HepG2 (cell line): Measurements from ENCODE around the gene GRHPR. TPM values are rescaled to one million over a fixed set of nuclear protein-coding genes. Genes with fewer than 3 reads are reported as not detected.

Experiments used
- ATAC-seq: fragments of 200-7000 bp; cut with Tn5 transposase; 3 replicates; pipeline ENCODE4 v1.9.1; 2020; ENCODE audit warnings: mild to moderate bottlenecking, moderate library complexity
- BruUV-seq: library from RNA; stranded (reverse); fragments of 400-500 nt; replicated peaks from 2 replicates; lab custom pipeline; 2021; lab: Mats Ljungman, UMichigan
- CTCF ChIA-PET: fragments of 300-600 bp; formaldehyde crosslinking; extraction: SDS; loops from one replicate; lab custom pipeline; 2021; ENCODE audit warnings: low total read pairs, inconsistent platforms, low intra/inter-chr PET ratio; lab: Yijun Ruan, JAX
- POLR2A ChIA-PET: fragments of 350-600 bp; sonication (Branson Sonifier 250); formaldehyde crosslinking; loops from one replicate; lab custom pipeline; 2020; ENCODE audit warnings: antibody characterized with exemption, inconsistent platforms; lab: Yijun Ruan, JAX
- DNase-seq: peaks from one replicate; pipeline ENCODE4 v3.0.0-alpha.2; 2015; ENCODE audit warnings: low spot score
- FAIRE-seq: peaks from 3 replicates; lab custom pipeline; 2011; peaks lifted over from hg19 to GRCh38; lab: Jason Lieb, UNC
- H2AFZ ChIP-seq: one replicate; pipeline ENCODE4 v1.6.1; 2011; ENCODE audit warnings: low read length, inconsistent platforms
- H3K27ac ChIP-seq: fragments of 300-600 bp; 3 replicates; pipeline ENCODE4 v1.8.0; 2011; ENCODE audit warnings: mixed run types, mild to moderate bottlenecking, mixed read lengths, low read length, inconsistent platforms; ENCODE audit not compliant: insufficient read depth; ENCODE audit errors: extremely low read length
- H3K27me3 ChIP-seq, 2 experiments: fragments of 200-600 bp in 1 of 2; 2 replicates in 1 of 2; 3 replicates in 1 of 2; pipeline versions ENCODE4 v1.6.0 to v1.8.0; 2011; ENCODE audit warnings: low read length in 2 of 2, mild to moderate bottlenecking in 2 of 2, moderate library complexity in 2 of 2, inconsistent platforms in 1 of 2; ENCODE audit not compliant: insufficient read depth in 2 of 2, control insufficient read depth in 1 of 2
- H3K36me3 ChIP-seq, 2 experiments: fragments of 200-600 bp in 1 of 2; replicated peaks in 1 of 2; 2 replicates in 1 of 2; 3 replicates in 1 of 2; pipeline versions ENCODE4 v1.5.1 to v1.8.0; 2011; ENCODE audit warnings: low read length in 2 of 2, inconsistent platforms in 1 of 2; ENCODE audit not compliant: insufficient read depth in 2 of 2, control insufficient read depth in 1 of 2
- H3K4me1 ChIP-seq: 2 replicates; pipeline ENCODE4 v1.5.1; 2012; ENCODE audit warnings: low read length, inconsistent platforms; ENCODE audit not compliant: insufficient read depth
- H3K4me2 ChIP-seq: 2 replicates; pipeline ENCODE4 v1.6.0; 2011; ENCODE audit warnings: low read depth, low read length, inconsistent platforms
- H3K4me3 ChIP-seq, 3 experiments: fragments of 200-600 bp in 1 of 3; sonication (generic), shearing (Covaris generic) in 1 of 3; replicated peaks in 1 of 3; 2 replicates each; pipeline ENCODE4 v1.5.1; 2011 to 2016; ENCODE audit warnings: low read length in 3 of 3, inconsistent platforms in 2 of 3, low read depth in 2 of 3, mild to moderate bottlenecking in 2 of 3, control low read depth in 1 of 3, mixed read lengths in 1 of 3; ENCODE audit not compliant: insufficient read depth in 1 of 3
- H3K79me2 ChIP-seq: one replicate; pipeline ENCODE4 v1.6.1; 2011; ENCODE audit warnings: low read length, inconsistent platforms; ENCODE audit not compliant: insufficient read depth
- H3K9ac ChIP-seq: 2 replicates; pipeline ENCODE4 v1.6.0; 2011; ENCODE audit warnings: mild to moderate bottlenecking, low read depth, low read length, inconsistent platforms; ENCODE audit not compliant: insufficient read depth
- H3K9me3 ChIP-seq: 2 replicates; pipeline ENCODE4 v1.5.1; 2012; ENCODE audit warnings: mild to moderate bottlenecking, low read length
- H4K20me1 ChIP-seq: 2 replicates; pipeline ENCODE4 v1.6.0; 2011; ENCODE audit warnings: inconsistent platforms, mild to moderate bottlenecking, low read length, moderate library complexity; ENCODE audit not compliant: insufficient read depth
- CEBPG ChIP-seq: IDR thresholded peaks from 2 replicates; pipeline ENCODE4 v1.6.1; 2016
- CHD4 ChIP-seq: fragments of 200-600 bp; sonication (generic); IDR thresholded peaks from 2 replicates; pipeline ENCODE4 v1.7.0; 2017; ENCODE audit warnings: mild to moderate bottlenecking, low read length, borderline replicate concordance
- FIP1L1 ChIP-seq: fragments of 200-400 bp; formaldehyde crosslinking; IDR thresholded peaks from 2 replicates; pipeline ENCODE4 v1.6.1; 2018; ENCODE audit warnings: low read depth, mild to moderate bottlenecking, low read length, moderate library complexity, borderline replicate concordance; ENCODE audit not compliant: insufficient read depth
- KLF12 ChIP-seq: sonication (generic); formaldehyde crosslinking; IDR thresholded peaks from 2 replicates; pipeline ENCODE4 v1.4.0; 2020; ENCODE audit warnings: missing genetic modification reagents, borderline replicate concordance
- RFX3 ChIP-seq: IDR thresholded peaks from 2 replicates; pipeline ENCODE4 v1.6.1; 2016; ENCODE audit warnings: missing biosample characterization, missing genetic modification reagents
- SUZ12 ChIP-seq: fragments of 150-350 bp; IDR thresholded peaks from 2 replicates; pipeline ENCODE4 v1.6.1; 2014; ENCODE audit warnings: low read depth, low read length
- TGIF2 ChIP-seq: IDR thresholded peaks from 2 replicates; pipeline ENCODE4 v1.6.1; 2016; ENCODE audit warnings: control low read depth, missing compliant biosample characterization
- U2AF1 ChIP-seq: fragments of 200-400 bp; formaldehyde crosslinking; optimal IDR thresholded peaks from 2 replicates; pipeline ENCODE3; 2017; ENCODE audit warnings: mild to moderate bottlenecking, low read depth, low read length
- ZNF101 ChIP-seq: sonication (generic); formaldehyde crosslinking; IDR thresholded peaks from 2 replicates; pipeline ENCODE4 v1.4.0; 2020; ENCODE audit warnings: mild to moderate bottlenecking, low read depth, missing genetic modification reagents, borderline replicate concordance
- ZNF253 ChIP-seq: sonication (generic); formaldehyde crosslinking; IDR thresholded peaks from 2 replicates; pipeline ENCODE4 v1.8.0; 2022; ENCODE audit warnings: mild to moderate bottlenecking, missing genetic modification reagents, borderline replicate concordance
- ZNF549 ChIP-seq: sonication (generic); formaldehyde crosslinking; IDR thresholded peaks from 2 replicates; pipeline ENCODE4 v1.5.0; 2020; ENCODE audit warnings: missing genetic modification reagents
- ZNF550 ChIP-seq: sonication (generic); formaldehyde crosslinking; IDR thresholded peaks from 2 replicates; pipeline ENCODE4 v1.4.0; 2020; ENCODE audit warnings: mild to moderate bottlenecking, missing genetic modification reagents, borderline replicate concordance
- ZNF7 ChIP-seq: IDR thresholded peaks from 2 replicates; pipeline ENCODE4 v1.6.1; 2016; ENCODE audit warnings: missing biosample characterization, missing genetic modification reagents
- ZZZ3 ChIP-seq: sonication (generic); formaldehyde crosslinking; IDR thresholded peaks from 2 replicates; pipeline ENCODE4 v1.4.0; 2020; ENCODE audit warnings: missing genetic modification reagents, mild to moderate bottlenecking, borderline replicate concordance
- WGBS: methylation state at CpG from one replicate; pipeline ENCODE4 v1.1.6; 2017; ENCODE audit warnings: low lambda C conversion rate; 5-methylcytosine and 5-hydroxymethylcytosine counted together
- in situ Hi-C: cut with HindIII; loops from 2 replicates; pipeline ENCODE4 v1.10.0; 2017; ENCODE audit warnings: low pct_unique_long_range_greater_than_20kb; ENCODE audit not compliant: extremely low pct_ligation_motif_present
- intact Hi-C: fragments of 100-400 bp; cut with micrococcal nuclease; formaldehyde crosslinking; loops from one replicate; pipeline ENCODE4 v1.10.0; 2022; ENCODE audit not compliant: unreplicated experiment
- polyA plus RNA-seq, 8 experiments: library from polyadenylated mRNA; depleted of rRNA in 3 of 8; stranded (reverse) in 7 of 8; unstranded in 1 of 8; fragments of >200 nt; fragmentation: Illumina TruSeq in 4 of 8; extraction: Trizol in 4 of 8; gene quantifications; 2 replicates each; pipeline versions ENCODE4 v1.2.1 to v1.2.3, GENCODE V29; 2011 to 2016; ENCODE audit warnings: low read depth in 4 of 8, missing spikeins in 1 of 8, mixed read lengths in 1 of 8; ENCODE audit not compliant: insufficient read depth in 1 of 8
- total RNA-seq, 5 experiments: library from RNA; depleted of rRNA; stranded (reverse); fragments of >200 nt; fragmentation: Illumina TruSeq; extraction: Trizol; gene quantifications; 2 replicates each; pipeline ENCODE4 v1.2.3, GENCODE V29; 2016; ENCODE audit warnings: low read depth in 1 of 5
- TF ChIP-seq, protein P1 (sequence below): sonication (generic); formaldehyde crosslinking; IDR thresholded peaks from 2 replicates; pipeline ENCODE4 v1.4.0; 2020; ENCODE audit warnings: mild to moderate bottlenecking, missing genetic modification reagents
- TF ChIP-seq, protein P2 (sequence below): sonication (generic); formaldehyde crosslinking; IDR thresholded peaks from 2 replicates; pipeline ENCODE4 v1.5.0; 2020; ENCODE audit warnings: missing genetic modification reagents

GRHPR gene
- total and polyA plus RNA-seq, 2 of the 13 experiments (the other 11 are each of a cell fraction or from before 2014, with no cell fraction given) = 113 to 115 TPM

DNA sequence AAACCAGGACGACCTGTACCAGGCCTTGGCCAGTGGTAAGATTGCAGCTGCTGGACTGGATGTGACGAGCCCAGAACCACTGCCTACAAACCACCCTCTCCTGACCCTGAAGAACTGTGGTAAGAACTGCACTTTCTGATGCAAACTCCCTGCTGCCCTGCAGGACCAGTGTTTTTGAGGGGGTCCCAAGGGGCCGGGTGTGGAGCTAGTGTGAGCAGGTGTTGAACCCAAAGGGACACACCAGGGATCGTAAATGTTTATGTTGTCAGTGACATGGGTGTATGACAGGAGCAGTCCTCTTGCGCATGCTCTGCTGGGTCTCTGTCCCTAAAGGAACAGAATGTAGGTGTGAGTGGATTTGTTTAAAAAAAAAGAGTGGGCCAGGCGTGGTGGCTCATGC, 9.5 kb downstream of the GRHPR start (continued):
- TF ChIP-seq ZNF550 (CRISPR knock-in tag) (no peak), CHD4 (no peak), ZNF549 (no peak), ZNF101 (CRISPR knock-in tag) (no peak), SUZ12 (no peak), FIP1L1 (no peak), U2AF1 (no peak), CEBPG (CRISPR knock-in tag) (no peak), TGIF2 (no peak), KLF12 (CRISPR knock-in tag) (no peak), ZZZ3 (CRISPR knock-in tag) (no peak), ZNF7 (CRISPR knock-in tag) (no peak)
- TF ChIP-seq, protein P1, sequence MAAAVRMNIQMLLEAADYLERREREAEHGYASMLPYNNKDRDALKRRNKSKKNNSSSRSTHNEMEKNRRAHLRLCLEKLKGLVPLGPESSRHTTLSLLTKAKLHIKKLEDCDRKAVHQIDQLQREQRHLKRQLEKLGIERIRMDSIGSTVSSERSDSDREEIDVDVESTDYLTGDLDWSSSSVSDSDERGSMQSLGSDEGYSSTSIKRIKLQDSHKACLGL (CRISPR knock-in tag) = no peak
- TF ChIP-seq, protein P2, sequence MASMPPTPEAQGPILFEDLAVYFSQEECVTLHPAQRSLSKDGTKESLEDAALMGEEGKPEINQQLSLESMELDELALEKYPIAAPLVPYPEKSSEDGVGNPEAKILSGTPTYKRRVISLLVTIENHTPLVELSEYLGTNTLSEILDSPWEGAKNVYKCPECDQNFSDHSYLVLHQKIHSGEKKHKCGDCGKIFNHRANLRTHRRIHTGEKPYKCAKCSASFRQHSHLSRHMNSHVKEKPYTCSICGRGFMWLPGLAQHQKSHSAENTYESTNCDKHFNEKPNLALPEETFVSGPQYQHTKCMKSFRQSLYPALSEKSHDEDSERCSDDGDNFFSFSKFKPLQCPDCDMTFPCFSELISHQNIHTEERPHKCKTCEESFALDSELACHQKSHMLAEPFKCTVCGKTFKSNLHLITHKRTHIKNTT = no peak

DNA sequence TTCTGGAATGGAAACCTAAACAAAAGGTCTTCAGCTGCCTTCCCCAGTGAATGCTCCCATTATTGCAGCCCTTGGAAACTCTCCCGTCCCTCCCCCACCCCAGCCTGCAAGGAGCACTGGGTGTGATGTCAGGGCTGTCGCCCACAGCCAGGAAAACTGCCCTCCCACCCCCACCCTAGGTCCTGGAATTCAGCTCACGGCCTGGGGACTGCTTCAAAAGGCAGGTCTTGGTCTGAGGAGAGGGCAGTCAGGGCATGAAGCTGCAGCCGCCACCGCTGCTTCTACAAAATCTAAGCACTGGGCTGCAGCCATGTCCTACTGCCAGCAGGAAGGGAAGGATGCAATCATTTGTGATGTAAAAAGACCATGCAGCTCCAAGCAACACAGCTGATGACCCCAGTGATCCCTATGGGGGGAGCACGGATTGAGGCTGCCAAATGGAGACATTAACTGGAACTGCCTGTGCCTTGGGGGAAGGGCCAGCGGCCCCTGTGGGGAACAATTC, 11.4 kb downstream of the GRHPR start:
- intact Hi-C loops (no loop called here), in situ Hi-C loops (no loop called here)
- Histone ChIP-seq H4K20me1 (no peaks in the 10 kb centered on the region), H2AFZ (no peak overlapping the region), H3K9ac (no peak overlapping the region), H3K4me3 (no peak overlapping the region), H3K27me3 (no peaks in the 10 kb centered on the region), H3K4me1 (peaks cover 40% of the 10 kb centered on the region), H3K9me3 (no peaks in the 10 kb centered on the region), H3K36me3 (peaks cover 14 to 52% of the 10 kb centered on the region in 2 experiments; a peak in 4 of 5 replicates), H3K27ac (no peak overlapping the region), H3K79me2 (peaks cover 2% of the 10 kb centered on the region), H3K4me2 (no peak overlapping the region)
- ATAC-seq (no peak), DNase-seq (no peak), FAIRE-seq (no peak)
- no TSS peak for BruUV-seq
- 92% methylated on average over 7 of the region's 7 CpGs for WGBS
- CTCF ChIA-PET = no interaction called here
- POLR2A ChIA-PET = no interaction called here
- TF ChIP-seq ZNF253 (CRISPR knock-in tag) = no peak
- TF ChIP-seq RFX3 (CRISPR knock-in tag) = no peak
